GM23338 (cell line): ENCODE data around the gene RAP1GAP. TPM values are rescaled to one million over a fixed set of nuclear protein-coding genes. Genes with fewer than 3 reads are reported as not detected.

Experiments used
- ATAC-seq: fragments of 200-7000 bp; cut with Tn5 transposase; 3 replicates; pipeline ENCODE4 v1.9.1; 2020
- DNase-seq: peaks from one replicate; pipeline ENCODE4 v3.0.0-alpha.2; 2015; ENCODE audit warnings: low spot score
- H2AFZ ChIP-seq: fragments of 200-600 bp; sonication (generic); 2 replicates; pipeline ENCODE4 v1.8.0; 2016; ENCODE audit warnings: antibody characterized with exemption, mild to moderate bottlenecking, moderate library complexity
- H3F3A ChIP-seq: fragments of 200-600 bp; sonication (generic); replicated peaks from 2 replicates; pipeline ENCODE4 v1.8.0; 2017; ENCODE audit warnings: antibody characterized with exemption, mixed run types, low read depth
- H3K27ac ChIP-seq: fragments of 200-600 bp; sonication (generic); 2 replicates; pipeline ENCODE4 v1.6.1; 2016; ENCODE audit warnings: low read depth
- H3K27me3 ChIP-seq: fragments of 200-600 bp; sonication (generic); 2 replicates; pipeline ENCODE4 v1.8.0; 2016; ENCODE audit warnings: mild to moderate bottlenecking, mixed run types, moderate library complexity; ENCODE audit not compliant: insufficient read depth
- H3K36me3 ChIP-seq: fragments of 200-600 bp; sonication (generic); 2 replicates; pipeline ENCODE4 v1.8.0; 2016; ENCODE audit warnings: mild to moderate bottlenecking; ENCODE audit not compliant: insufficient read depth
- H3K4me1 ChIP-seq: fragments of 200-600 bp; sonication (generic); 2 replicates; pipeline ENCODE4 v1.8.0; 2016; ENCODE audit warnings: mild to moderate bottlenecking, moderate library complexity; ENCODE audit not compliant: insufficient read depth
- H3K4me2 ChIP-seq: fragments of 200-600 bp; sonication (generic); 2 replicates; pipeline ENCODE4 v1.7.1; 2017; ENCODE audit warnings: mixed run types
- H3K4me3 ChIP-seq: fragments of 200-600 bp; sonication (generic); 2 replicates; pipeline ENCODE4 v1.6.1; 2016; ENCODE audit warnings: mixed run types
- H3K79me2 ChIP-seq: fragments of 200-600 bp; sonication (generic); replicated peaks from 2 replicates; pipeline ENCODE4 v1.8.0; 2017; ENCODE audit warnings: mild to moderate bottlenecking; ENCODE audit not compliant: insufficient read depth
- H3K9me2 ChIP-seq: fragments of 200-600 bp; sonication (generic); 2 replicates; pipeline ENCODE4 v1.8.0; 2017; ENCODE audit not compliant: insufficient read depth
- H4K20me1 ChIP-seq: fragments of 200-600 bp; sonication (generic); replicated peaks from 2 replicates; pipeline ENCODE4 v1.8.0; 2017; ENCODE audit warnings: mild to moderate bottlenecking; ENCODE audit not compliant: insufficient read depth
- H3K27ac Mint-ChIP-seq: 2 replicates; pipeline ENCODE4 v1.8.0; 2020; ENCODE audit warnings: inconsistent platforms, mild to moderate bottlenecking, moderate library complexity, mixed read lengths
- H3K27me3 Mint-ChIP-seq: 3 replicates; pipeline ENCODE4 v1.8.0; 2022; ENCODE audit warnings: low read depth, mild to moderate bottlenecking, moderate library complexity, mixed read lengths, inconsistent platforms; ENCODE audit not compliant: insufficient read depth, poor library complexity
- H3K36me3 Mint-ChIP-seq: 3 replicates; pipeline ENCODE4 v1.8.0; 2021; ENCODE audit warnings: low read depth, mild to moderate bottlenecking, inconsistent platforms, moderate library complexity, mixed read lengths
- H3K4me1 Mint-ChIP-seq: 3 replicates; pipeline ENCODE4 v1.8.0; 2020; ENCODE audit warnings: mild to moderate bottlenecking, inconsistent platforms, mixed read lengths
- H3K4me3 Mint-ChIP-seq: 3 replicates; pipeline ENCODE4 v1.8.0; 2021; ENCODE audit warnings: moderate library complexity, mild to moderate bottlenecking, inconsistent platforms, mixed read lengths
- H3K9me3 Mint-ChIP-seq: 3 replicates; pipeline ENCODE4 v1.8.0; 2020; ENCODE audit warnings: moderate library complexity, mild to moderate bottlenecking, inconsistent platforms, mixed read lengths
- CREB1 ChIP-seq: fragments of 250-450 bp; sonication (Bioruptor Pico); IDR thresholded peaks from 2 replicates; pipeline ENCODE4 v1.5.0; 2020; ENCODE audit warnings: low read depth, mild to moderate bottlenecking, moderate library complexity
- CTCF ChIP-seq, 2 experiments: fragments of 200-600 bp in 1 of 2; sonication (generic) in 1 of 2; conservative IDR thresholded peaks; 2 replicates each; pipeline versions ENCODE4 v1.5.1 to v1.6.1; 2016 to 2017; ENCODE audit warnings: antibody characterized with exemption in 2 of 2, low read depth in 2 of 2, mild to moderate bottlenecking in 2 of 2, moderate library complexity in 1 of 2
- EZH2phosphoT487 ChIP-seq: fragments of 200-600 bp; sonication (generic); IDR thresholded peaks from one replicate; pipeline ENCODE4 v1.8.1; 2018; ENCODE audit warnings: antibody characterized with exemption; ENCODE audit not compliant: unreplicated experiment
- JUNB ChIP-seq: IDR thresholded peaks from one replicate; pipeline ENCODE4 v1.6.1; 2016; ENCODE audit warnings: antibody characterized with exemption; ENCODE audit not compliant: unreplicated experiment
- NANOG ChIP-seq: IDR thresholded peaks from 2 replicates; pipeline ENCODE4 v1.6.1; 2016; ENCODE audit warnings: antibody characterized with exemption, borderline replicate concordance
- STAT1 ChIP-seq: IDR thresholded peaks from one replicate; pipeline ENCODE4 v1.6.1; 2016; ENCODE audit warnings: antibody characterized with exemption; ENCODE audit not compliant: unreplicated experiment
- polyA plus RNA-seq: library from polyadenylated mRNA; unstranded; fragments of >200 nt; fragmentation: Nextera tagmentation; extraction: Ambion mirVana; gene quantifications from 2 replicates; pipeline ENCODE4 v1.2.1, GENCODE V29; 2016
- total RNA-seq: library from RNA; depleted of rRNA; stranded (reverse); fragments of >200 nt; shearing (Covaris generic); gene quantifications from 2 replicates; pipeline ENCODE4 v1.2.3, GENCODE V29; 2014
- TF ChIP-seq, protein P1 (sequence below): fragments of 250-450 bp; sonication (Bioruptor Pico); IDR thresholded peaks from 2 replicates; pipeline ENCODE4 v1.5.0; 2020; ENCODE audit warnings: mild to moderate bottlenecking, moderate library complexity

The RAP1GAP gene
- total and polyA plus RNA-seq, 2 experiments from 2014 or later = 4.3 to 6.6 TPM

DNA sequence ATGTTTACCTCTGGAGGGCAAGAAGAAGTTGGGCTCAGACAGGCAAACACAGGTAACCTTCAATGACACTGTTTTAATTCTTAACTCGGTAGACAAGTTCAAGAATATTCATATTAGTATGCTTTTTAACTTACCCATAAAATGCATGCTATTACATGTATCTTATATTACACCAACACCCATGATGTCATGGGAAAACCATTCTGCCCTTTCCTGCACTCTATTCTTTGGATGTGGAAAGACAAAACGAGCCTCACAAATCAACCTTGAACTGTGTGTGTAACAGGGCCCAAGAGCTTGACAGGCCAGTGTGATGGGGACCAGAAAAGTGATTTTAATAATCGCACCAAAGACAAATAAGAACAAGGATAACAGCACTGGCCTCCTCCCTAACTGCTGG, 22.6 kb upstream of the RAP1GAP start (continued):
- TF ChIP-seq, protein P1, sequence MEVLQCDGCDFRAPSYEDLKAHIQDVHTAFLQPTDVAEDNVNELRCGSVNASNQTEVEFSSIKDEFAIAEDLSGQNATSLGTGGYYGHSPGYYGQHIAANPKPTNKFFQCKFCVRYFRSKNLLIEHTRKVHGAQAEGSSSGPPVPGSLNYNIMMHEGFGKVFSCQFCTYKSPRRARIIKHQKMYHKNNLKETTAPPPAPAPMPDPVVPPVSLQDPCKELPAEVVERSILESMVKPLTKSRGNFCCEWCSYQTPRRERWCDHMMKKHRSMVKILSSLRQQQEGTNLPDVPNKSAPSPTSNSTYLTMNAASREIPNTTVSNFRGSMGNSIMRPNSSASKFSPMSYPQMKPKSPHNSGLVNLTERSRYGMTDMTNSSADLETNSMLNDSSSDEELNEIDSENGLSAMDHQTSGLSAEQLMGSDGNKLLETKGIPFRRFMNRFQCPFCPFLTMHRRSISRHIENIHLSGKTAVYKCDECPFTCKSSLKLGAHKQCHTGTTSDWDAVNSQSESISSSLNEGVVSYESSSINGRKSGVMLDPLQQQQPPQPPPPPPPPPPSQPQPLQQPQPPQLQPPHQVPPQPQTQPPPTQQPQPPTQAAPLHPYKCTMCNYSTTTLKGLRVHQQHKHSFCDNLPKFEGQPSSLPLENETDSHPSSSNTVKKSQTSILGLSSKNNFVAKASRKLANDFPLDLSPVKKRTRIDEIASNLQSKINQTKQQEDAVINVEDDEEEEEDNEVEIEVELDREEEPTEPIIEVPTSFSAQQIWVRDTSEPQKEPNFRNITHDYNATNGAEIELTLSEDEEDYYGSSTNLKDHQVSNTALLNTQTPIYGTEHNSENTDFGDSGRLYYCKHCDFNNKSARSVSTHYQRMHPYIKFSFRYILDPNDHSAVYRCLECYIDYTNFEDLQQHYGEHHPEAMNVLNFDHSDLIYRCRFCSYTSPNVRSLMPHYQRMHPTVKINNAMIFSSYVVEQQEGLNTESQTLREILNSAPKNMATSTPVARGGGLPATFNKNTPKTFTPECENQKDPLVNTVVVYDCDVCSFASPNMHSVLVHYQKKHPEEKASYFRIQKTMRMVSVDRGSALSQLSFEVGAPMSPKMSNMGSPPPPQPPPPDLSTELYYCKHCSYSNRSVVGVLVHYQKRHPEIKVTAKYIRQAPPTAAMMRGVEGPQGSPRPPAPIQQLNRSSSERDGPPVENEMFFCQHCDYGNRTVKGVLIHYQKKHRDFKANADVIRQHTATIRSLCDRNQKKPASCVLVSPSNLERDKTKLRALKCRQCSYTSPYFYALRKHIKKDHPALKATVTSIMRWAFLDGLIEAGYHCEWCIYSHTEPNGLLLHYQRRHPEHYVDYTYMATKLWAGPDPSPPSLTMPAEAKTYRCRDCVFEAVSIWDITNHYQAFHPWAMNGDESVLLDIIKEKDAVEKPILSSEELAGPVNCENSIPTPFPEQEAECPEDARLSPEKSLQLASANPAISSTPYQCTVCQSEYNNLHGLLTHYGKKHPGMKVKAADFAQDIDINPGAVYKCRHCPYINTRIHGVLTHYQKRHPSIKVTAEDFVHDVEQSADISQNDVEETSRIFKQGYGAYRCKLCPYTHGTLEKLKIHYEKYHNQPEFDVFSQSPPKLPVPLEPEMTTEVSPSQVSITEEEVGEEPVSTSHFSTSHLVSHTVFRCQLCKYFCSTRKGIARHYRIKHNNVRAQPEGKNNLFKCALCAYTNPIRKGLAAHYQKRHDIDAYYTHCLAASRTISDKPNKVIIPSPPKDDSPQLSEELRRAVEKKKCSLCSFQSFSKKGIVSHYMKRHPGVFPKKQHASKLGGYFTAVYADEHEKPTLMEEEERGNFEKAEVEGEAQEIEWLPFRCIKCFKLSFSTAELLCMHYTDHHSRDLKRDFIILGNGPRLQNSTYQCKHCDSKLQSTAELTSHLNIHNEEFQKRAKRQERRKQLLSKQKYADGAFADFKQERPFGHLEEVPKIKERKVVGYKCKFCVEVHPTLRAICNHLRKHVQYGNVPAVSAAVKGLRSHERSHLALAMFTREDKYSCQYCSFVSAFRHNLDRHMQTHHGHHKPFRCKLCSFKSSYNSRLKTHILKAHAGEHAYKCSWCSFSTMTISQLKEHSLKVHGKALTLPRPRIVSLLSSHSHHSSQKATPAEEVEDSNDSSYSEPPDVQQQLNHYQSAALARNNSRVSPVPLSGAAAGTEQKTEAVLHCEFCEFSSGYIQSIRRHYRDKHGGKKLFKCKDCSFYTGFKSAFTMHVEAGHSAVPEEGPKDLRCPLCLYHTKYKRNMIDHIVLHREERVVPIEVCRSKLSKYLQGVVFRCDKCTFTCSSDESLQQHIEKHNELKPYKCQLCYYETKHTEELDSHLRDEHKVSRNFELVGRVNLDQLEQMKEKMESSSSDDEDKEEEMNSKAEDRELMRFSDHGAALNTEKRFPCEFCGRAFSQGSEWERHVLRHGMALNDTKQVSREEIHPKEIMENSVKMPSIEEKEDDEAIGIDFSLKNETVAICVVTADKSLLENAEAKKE = no peak
- TF ChIP-seq CTCF (conservative IDR thresholded peaks at IDR 0.05; ENCODE audit: low read depth in 2 of 2) (no peak), EZH2phosphoT487 (no peak)

DNA sequence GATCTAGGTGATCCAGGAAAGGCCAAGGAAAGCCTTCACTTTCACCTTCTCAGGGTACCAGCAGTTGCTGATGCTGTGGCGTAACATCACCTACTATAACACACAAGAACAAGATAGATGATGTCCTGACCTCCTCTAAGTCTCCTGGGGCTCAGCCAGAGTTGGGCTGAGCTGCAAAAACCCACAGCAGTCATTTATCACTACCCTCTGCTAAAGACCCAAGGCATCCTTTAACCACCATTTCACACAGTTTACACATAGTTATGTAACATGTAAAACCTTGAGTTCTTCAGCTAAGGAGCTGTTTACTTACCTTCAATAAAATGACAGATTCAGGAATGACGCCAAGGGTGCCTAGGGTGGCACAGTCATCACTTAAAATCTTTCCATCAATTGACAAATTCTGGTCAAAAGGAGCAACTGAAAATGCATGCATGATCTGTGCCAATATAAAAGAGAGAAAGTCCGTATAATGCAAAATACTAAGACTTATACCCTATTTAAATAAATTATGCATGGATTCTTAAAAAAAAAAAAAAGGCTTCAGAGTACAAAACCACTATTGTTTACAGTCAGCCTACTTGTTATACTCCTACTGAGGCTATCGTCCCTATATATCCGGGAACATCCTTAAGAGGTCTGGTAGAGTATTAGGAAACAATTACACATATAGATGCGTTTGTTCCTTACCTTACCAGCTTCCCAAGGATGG, 20.7 kb upstream of the RAP1GAP start:
- H3K36me3 ChIP-seq = peaks cover 29% of the 10 kb centered on the region
- DNase-seq (no peak), ATAC-seq (no peak)
- Mint-ChIP-seq H3K4me3 (no peak overlapping the region), H3K9me3 (no peaks in the 10 kb centered on the region), H3K36me3 (peaks cover 74% of the 10 kb centered on the region), H3K4me1 (peaks cover 4% of the 10 kb centered on the region), H3K27ac (no peak overlapping the region), H3K27me3 (peaks cover 2% of the 10 kb centered on the region)
- H4K20me1 ChIP-seq = no peaks in the 10 kb centered on the region
- no peaks in the 10 kb centered on the region; the same call in 1 of the 2 replicates for H3F3A ChIP-seq
- H3K27me3 ChIP-seq = no peaks in the 10 kb centered on the region
- no peaks in the 10 kb centered on the region for H3K9me2 ChIP-seq
- H3K4me1 ChIP-seq = no peaks in the 10 kb centered on the region
- no peak overlapping the region for H2AFZ ChIP-seq
- H3K79me2 ChIP-seq = no peaks in the 10 kb centered on the region
- H3K27ac ChIP-seq = no peak overlapping the region
- H3K4me3 ChIP-seq = no peak overlapping the region
- no peak overlapping the region for H3K4me2 ChIP-seq
- TF ChIP-seq NANOG = no peak
- TF ChIP-seq STAT1 = no peak
- no peak for TF ChIP-seq CREB1 (CRISPR knock-in tag)
- no peak for TF ChIP-seq JUNB
- TF ChIP-seq, protein P1 = no peak
